Measurements from ENCODE around the gene DAGLA.

DAGLA gene

DNA sequence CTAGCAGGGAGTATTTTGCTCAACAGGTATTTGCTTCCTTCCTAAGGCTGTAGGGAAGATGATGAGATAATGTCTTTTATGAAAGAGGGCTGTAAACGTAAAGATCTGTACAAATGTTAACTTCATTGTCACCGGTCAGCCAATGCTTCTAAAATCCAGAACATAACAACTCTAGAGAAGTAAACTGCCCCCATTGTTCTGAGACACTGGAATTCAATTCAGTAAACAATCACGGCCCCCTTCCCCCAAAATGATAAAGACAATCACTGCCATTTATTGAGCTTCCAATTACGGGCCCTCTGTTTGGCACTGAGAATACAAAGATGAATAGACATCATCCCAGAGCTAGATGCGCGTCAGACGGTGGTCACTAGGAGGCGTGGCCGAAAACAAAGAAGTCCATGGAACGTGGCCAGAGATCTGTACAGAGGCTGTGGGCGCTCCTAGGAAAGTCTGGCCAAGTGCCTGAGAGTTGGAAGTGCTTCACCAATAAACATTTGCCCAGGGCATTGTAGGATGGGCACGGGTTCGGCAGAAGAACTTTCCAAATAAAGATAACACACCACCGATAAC is 111.6 kb downstream of the DAGLA start:
- DNase-seq (ENCODE audit: low spot score), result no peak
- Histone ChIP-seq H3K4me3 (peak overlapping the region; percentile 89), H3K27ac (peak overlapping the region; percentile 94)
- TF ChIP-seq, protein P1, sequence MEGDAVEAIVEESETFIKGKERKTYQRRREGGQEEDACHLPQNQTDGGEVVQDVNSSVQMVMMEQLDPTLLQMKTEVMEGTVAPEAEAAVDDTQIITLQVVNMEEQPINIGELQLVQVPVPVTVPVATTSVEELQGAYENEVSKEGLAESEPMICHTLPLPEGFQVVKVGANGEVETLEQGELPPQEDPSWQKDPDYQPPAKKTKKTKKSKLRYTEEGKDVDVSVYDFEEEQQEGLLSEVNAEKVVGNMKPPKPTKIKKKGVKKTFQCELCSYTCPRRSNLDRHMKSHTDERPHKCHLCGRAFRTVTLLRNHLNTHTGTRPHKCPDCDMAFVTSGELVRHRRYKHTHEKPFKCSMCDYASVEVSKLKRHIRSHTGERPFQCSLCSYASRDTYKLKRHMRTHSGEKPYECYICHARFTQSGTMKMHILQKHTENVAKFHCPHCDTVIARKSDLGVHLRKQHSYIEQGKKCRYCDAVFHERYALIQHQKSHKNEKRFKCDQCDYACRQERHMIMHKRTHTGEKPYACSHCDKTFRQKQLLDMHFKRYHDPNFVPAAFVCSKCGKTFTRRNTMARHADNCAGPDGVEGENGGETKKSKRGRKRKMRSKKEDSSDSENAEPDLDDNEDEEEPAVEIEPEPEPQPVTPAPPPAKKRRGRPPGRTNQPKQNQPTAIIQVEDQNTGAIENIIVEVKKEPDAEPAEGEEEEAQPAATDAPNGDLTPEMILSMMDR (IDR thresholded peaks at IDR 0.05), result no peak

DNA sequence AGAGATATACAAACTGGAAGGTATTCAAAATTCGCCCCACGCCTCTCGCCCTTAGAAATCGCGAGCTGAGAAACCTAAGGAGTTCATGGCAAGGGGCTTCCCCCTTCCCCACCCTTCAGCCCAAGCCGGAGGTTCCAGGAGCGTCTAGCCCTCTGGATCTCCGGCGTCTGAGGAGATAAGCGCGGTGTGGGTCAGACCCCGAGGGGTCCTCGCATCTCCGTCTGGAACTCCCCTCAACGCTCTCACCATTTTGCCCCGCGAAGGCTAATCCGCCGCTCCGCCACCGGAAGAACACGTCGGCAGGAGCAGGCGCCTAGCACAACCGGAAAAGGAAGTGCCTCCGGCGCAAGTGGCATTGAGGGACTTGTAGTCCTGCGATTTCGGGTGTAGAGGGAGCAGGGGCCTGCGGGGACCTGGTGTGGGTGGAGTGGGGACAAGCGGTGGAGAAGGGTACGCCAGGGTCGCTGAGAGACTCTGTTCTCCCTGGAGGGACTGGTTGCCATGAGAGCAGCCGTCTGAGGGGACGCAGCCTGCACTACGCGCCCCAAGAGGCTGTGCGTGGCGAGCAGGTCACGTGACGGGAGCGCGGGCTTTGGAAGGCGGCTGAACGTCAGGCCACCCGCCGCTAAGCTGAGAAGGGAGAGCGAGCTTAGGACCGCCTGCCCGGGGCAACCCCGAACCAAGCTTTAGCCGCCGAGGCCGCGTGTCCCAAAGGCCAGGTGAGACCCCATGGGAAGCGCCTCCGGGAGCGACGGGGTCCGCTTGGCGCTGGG is 112.3 kb downstream of the DAGLA start, which contains the start of the genes FEN1 and TMEM258:
FEN1 (plus strand) TSS at position 602 of the 773 bp plus-strand sequence. CDS start 2,451 bp downstream, outside the sequence.
TMEM258 (minus strand) TSS at position 290 of the 773 bp plus-strand sequence; CDS start at position 249, 41 bp downstream.
- DNase-seq (ENCODE audit: low spot score), result peak; percentile 94
- TF ChIP-seq, protein P1 (IDR thresholded peaks at IDR 0.05), result no peak
- Histone ChIP-seq H3K27ac (peak within 1 kb of the TSS; percentile 94), H3K4me3 (peak within 1 kb of the TSS; percentile 89)

DNA sequence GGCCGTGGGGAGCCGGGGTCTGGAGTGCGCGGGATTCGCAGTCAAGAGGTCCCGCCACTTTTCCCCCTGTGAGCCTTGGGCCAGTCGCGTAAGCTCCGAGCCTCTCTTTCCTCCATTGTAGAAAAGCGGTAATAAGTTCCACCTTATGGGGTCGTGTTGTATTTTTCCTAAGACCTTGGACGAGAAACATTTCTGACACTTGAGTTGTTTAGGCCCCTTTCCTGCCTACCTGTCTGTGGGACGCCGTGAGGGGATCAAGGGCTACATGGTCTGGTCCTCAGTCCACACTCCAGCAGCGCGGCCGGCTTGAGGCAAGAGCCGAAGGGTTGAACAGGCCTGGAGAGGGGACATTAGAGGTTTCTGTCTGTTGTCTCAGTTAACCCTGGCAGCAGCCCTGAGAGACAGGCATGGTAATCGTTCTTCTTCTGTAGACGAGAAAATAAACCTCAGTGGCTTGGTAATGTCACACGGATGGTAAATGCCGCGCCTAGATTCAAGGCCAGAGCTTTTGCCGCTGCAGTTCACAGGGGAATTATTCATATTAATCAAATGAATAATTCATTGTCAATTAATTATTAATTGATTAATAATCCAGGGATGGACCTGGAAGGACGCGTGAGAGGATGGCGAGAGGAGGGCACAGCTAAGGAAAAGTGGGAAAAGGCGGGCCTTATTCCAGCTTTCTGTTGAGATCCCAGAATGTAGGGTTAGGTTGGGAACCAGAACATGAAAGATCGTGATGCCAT is 113.1 kb downstream of the DAGLA start:
- TF ChIP-seq, protein P1 (IDR thresholded peaks at IDR 0.05), result no peak
- peak overlapping the region; percentile 89 for H3K4me3 ChIP-seq
- H3K27ac ChIP-seq, result peak overlapping the region; percentile 94
- DNase-seq (ENCODE audit: low spot score), result no peak

DNA sequence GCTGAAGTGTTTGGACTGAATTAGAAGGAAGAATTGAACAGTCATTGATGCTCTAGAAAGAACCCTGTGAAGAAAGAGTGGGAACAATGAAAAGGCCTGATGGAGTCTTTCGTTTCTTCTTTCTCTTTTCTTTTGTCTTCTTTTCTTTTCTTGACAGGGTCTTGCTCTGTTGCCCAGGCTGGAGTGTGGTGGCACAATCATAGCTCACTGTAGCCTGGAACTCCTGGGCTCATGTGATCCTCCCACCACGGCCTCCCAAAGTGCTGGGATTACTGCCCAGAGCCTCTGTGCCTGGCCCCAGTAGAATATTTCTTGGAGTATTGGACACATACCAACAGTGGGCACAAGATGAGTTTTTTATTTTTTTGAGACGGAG is 113.6 kb downstream of the DAGLA start:
- H3K27ac ChIP-seq, result no peak overlapping the region
- H3K4me3 ChIP-seq, result peak overlapping the region; percentile 89
- TF ChIP-seq, protein P1 (IDR thresholded peaks at IDR 0.05), result no peak
- no peak for DNase-seq (ENCODE audit: low spot score)

DNA sequence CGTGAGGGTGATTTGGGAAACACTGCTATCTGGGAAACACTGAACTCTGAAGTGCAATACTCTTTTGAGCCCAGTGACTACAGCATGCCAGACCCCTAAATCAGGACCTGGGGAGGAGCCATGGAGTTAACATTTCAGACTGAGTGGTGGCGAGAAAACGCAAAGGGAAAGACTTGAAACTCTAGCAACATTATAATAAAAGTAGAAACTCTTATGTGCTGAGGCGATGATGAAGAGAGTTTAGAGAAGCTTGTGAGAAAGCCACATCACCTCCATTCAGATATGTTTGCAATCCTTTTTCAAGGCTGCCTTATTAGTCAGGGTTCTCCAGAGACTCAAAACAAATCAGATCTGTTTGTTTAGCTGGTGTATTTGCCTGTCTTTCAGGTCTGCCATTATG is 114.4 kb downstream of the DAGLA start:
- Histone ChIP-seq H3K4me3 (no peak overlapping the region), H3K27ac (no peak overlapping the region)
- TF ChIP-seq, protein P1 (IDR thresholded peaks at IDR 0.05), result no peak
- no peak for DNase-seq (ENCODE audit: low spot score)

DNA sequence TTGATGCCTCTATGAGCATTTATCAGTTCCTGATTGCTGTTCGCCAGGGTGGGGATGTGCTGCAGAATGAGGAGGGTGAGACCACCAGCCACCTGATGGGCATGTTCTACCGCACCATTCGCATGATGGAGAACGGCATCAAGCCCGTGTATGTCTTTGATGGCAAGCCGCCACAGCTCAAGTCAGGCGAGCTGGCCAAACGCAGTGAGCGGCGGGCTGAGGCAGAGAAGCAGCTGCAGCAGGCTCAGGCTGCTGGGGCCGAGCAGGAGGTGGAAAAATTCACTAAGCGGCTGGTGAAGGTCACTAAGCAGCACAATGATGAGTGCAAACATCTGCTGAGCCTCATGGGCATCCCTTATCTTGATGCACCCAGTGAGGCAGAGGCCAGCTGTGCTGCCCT is 115.3 kb downstream of the DAGLA start:
- no peak overlapping the region for H3K27ac ChIP-seq
- DNase-seq (ENCODE audit: low spot score), result no peak
- TF ChIP-seq, protein P1 (IDR thresholded peaks at IDR 0.05), result no peak
- no peak overlapping the region for H3K4me3 ChIP-seq
